Amygdala (tissue), 56 donors: ENCODE data around the gene KCNQ5.

Experiments used
- DNase-seq, 56 donors: peaks; one replicate each; lab custom pipeline; 2025; lab: John Stamatoyannopoulos, UW

Gene KCNQ5

GRCh38 chr6:72787391-72788031 lies 165.6 kb downstream of the KCNQ5 start:
- DNase-seq: no peak

GRCh38 chr6:72788188-72788587 lies 166.3 kb downstream of the KCNQ5 start:
- DNase-seq: no peak

- DNase-seq: no peak
These were observed 167.3 kb downstream of the KCNQ5 start for GRCh38 chr6:72789145-72789544.

GRCh38 chr6:72792692-72793091 lies 170.8 kb downstream of the KCNQ5 start:
- DNase-seq: no peak

GRCh38 chr6:72793641-72794395 lies 172.0 kb downstream of the KCNQ5 start:
- no peak for DNase-seq

GRCh38 chr6:72798196-72798595 lies 176.3 kb downstream of the KCNQ5 start:
- DNase-seq: no peak

- DNase-seq: no peak
These were observed 188.0 kb downstream of the KCNQ5 start for GRCh38 chr6:72809746-72810379.

GRCh38 chr6:72810571-72811280 lies 188.9 kb downstream of the KCNQ5 start:
- no peak for DNase-seq

GRCh38 chr6:72811971-72812421 lies 190.1 kb downstream of the KCNQ5 start:
- DNase-seq: no peak

GRCh38 chr6:72813807-72814596 lies 192.1 kb downstream of the KCNQ5 start:
- DNase-seq: no peak

- no peak for DNase-seq
These were observed 194.2 kb downstream of the KCNQ5 start for GRCh38 chr6:72816022-72816421.

GRCh38 chr6:72817208-72817607 lies 195.3 kb downstream of the KCNQ5 start:
- no peak for DNase-seq

- no peak for DNase-seq
These were observed 197.7 kb downstream of the KCNQ5 start for GRCh38 chr6:72819609-72820008.

GRCh38 chr6:72820153-72820552 lies 198.3 kb downstream of the KCNQ5 start:
- no peak for DNase-seq

GRCh38 chr6:72820906-72821305 lies 199.0 kb downstream of the KCNQ5 start:
- DNase-seq: no peak

- DNase-seq: no peak
These were observed 200.2 kb downstream of the KCNQ5 start for GRCh38 chr6:72822023-72822422.

GRCh38 chr6:72822691-72823090 lies 200.8 kb downstream of the KCNQ5 start:
- DNase-seq: no peak

- DNase-seq: no peak
These were observed 203.0 kb downstream of the KCNQ5 start for GRCh38 chr6:72824833-72825232.

GRCh38 chr6:72825315-72825911 lies 203.5 kb downstream of the KCNQ5 start:
- DNase-seq: no peak

GRCh38 chr6:72826037-72826436 lies 204.2 kb downstream of the KCNQ5 start:
- no peak for DNase-seq
